DND-41 (cell line): ENCODE results near the gene KLK5.

ENCODE experiments used
- CTCF ChIP-seq: IDR thresholded peaks from 2 replicates; pipeline ENCODE4 v1.5.1; 2012; ENCODE audit warnings: borderline replicate concordance, low read length, moderate library complexity, mild to moderate bottlenecking; ENCODE audit not compliant: poor library complexity, severe bottlenecking; ENCODE audit errors: extremely low read depth
- EZH2 ChIP-seq: IDR thresholded peaks from 3 replicates; pipeline ENCODE4 v1.6.1; 2012; ENCODE audit warnings: borderline replicate concordance, low read depth, mild to moderate bottlenecking, moderate library complexity, low read length, inconsistent platforms; ENCODE audit not compliant: severe bottlenecking

GRCh38 chr19:50921426-50922316 is 31.2 kb downstream of the KLK5 start:
- TF ChIP-seq CTCF (no peak), EZH2 (no peak)
